Coronary artery (tissue), 2 donors: ENCODE results near the gene SEZ6.

Experiments
- DNase-seq: peaks from one replicate; pipeline ENCODE4 v3.0.0-alpha.2; 2017; ENCODE audit warnings: low spot score
- H3K27ac ChIP-seq, 2 donors: fragments of 200-600 bp; sonication (generic); one replicate each; pipeline ENCODE4 v1.5.1; 2016 to 2019
- H3K4me3 ChIP-seq: fragments of 200-600 bp; sonication (generic); 2 replicates; pipeline ENCODE4 v1.5.1; 2016; ENCODE audit warnings: mild to moderate bottlenecking, moderate library complexity
- TF ChIP-seq, protein P1 (sequence below): fragments of 200-600 bp; sonication (generic); IDR thresholded peaks from one replicate; pipeline ENCODE4 v1.5.1; 2019; ENCODE audit warnings: antibody characterized with exemption

SEZ6 gene

DNA sequence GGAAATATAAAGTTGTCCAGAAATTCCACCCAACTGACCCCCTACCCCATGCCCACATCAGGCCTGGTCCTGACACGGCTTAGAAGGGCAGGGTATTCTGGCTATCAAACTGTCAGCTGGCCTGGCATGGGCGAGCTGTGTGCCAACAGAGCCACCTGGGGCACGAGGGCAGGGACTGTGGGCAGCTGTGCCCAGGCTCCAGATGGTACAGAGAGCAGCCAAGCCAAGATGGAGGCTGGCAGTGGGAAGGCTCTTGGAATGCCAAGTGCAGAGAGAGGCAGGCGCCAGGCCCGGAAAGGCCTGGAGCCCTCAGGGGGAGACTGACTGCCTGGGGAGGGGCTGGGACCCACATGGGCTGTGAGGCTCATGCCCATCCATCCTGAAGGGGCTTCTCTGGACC lies 30.2 kb downstream of the SEZ6 start:
- DNase-seq = no peak
- Histone ChIP-seq H3K4me3 (no peak overlapping the region), H3K27ac (no peak overlapping the region)
- TF ChIP-seq, protein P1, sequence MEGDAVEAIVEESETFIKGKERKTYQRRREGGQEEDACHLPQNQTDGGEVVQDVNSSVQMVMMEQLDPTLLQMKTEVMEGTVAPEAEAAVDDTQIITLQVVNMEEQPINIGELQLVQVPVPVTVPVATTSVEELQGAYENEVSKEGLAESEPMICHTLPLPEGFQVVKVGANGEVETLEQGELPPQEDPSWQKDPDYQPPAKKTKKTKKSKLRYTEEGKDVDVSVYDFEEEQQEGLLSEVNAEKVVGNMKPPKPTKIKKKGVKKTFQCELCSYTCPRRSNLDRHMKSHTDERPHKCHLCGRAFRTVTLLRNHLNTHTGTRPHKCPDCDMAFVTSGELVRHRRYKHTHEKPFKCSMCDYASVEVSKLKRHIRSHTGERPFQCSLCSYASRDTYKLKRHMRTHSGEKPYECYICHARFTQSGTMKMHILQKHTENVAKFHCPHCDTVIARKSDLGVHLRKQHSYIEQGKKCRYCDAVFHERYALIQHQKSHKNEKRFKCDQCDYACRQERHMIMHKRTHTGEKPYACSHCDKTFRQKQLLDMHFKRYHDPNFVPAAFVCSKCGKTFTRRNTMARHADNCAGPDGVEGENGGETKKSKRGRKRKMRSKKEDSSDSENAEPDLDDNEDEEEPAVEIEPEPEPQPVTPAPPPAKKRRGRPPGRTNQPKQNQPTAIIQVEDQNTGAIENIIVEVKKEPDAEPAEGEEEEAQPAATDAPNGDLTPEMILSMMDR = no peak

DNA sequence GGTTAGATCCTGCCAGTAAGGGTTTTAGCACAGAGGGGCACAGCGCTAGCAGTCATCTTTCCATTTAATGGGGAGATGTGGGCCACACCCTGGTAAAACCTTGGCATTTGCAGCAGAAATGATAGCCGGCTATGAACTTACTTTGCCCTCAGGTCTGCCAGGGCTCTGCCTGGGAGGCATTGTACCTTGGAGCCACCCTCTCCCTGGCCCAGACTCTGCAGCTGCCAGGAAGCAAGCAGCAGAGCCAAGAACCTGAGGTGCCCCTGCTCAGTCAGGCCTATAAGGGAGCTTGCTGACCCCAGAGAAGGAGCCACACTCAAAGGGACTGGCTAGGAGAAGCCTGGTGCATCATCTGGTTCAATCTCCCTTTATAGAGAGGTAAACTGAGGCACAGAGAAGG lies 30.8 kb downstream of the SEZ6 start:
- Histone ChIP-seq H3K27ac (no peak overlapping the region), H3K4me3 (no peak overlapping the region)
- TF ChIP-seq, protein P1 = no peak
- DNase-seq = no peak

DNA sequence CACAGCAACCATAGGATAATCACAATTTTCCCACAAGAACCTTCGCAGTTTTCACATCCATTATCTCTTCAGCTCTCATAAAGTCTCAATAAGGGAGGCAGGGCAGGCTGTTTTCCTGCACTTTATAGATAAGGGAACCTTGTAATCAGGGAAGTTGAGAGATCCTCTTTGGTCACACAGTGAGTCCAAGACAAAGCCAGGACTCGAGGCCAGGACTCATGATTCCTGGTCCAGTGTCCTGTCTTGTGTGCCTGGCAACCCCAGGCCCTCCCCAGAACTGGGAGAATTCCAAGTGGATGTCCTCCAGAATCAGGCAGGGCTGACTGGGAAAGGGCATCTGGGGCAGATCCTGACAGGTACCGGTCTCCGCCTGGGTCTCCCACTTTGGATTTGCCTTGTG lies 31.4 kb downstream of the SEZ6 start:
- DNase-seq = no peak
- TF ChIP-seq, protein P1 = no peak
- no peak overlapping the region for H3K4me3 ChIP-seq
- H3K27ac ChIP-seq = no peak overlapping the region

DNA sequence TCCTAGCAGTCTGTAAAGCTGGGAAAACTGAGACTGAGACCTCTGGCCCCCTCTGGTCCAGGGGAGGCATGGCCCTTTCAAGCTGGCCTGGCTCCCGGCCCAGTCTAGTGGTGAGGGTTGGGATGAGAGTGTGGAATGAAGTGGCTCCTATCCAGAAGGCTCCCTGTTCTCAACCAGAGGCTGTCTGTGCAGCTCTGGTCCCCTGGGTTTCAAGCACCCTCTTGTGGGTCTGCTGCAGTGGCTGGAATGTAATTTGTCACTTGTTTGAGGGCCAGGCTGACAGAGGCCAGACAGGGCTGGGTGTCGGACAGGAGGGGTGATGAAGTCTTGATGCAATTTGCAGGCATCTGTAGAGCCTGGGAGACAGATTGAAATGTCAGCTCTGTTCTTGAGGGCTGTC lies 32.4 kb downstream of the SEZ6 start:
- DNase-seq = no peak
- no peak overlapping the region for H3K27ac ChIP-seq
- TF ChIP-seq, protein P1 = no peak
- H3K4me3 ChIP-seq = no peak overlapping the region

DNA sequence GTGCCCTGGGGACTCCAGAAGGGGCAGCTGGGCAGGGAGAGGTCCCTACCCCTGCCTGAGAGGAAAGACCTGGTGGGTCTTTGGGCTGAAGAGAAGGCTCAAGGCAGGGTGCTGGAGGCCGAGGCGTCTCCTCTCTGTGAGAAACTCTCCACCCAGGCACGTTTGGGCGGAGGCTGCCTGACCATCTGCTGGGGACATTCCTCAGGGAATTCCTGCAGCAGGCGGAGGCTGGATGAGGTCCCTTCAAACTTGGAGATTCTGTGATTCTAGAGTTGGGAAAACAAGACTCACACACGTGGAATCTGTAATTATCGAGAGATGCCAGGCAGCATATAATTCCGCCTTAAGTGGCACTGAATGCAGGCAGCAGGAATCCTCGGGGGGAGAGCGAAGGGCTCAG lies 33.4 kb downstream of the SEZ6 start:
- Histone ChIP-seq H3K4me3 (no peak overlapping the region), H3K27ac (no peak overlapping the region)
- TF ChIP-seq, protein P1 = no peak
- no peak for DNase-seq

DNA sequence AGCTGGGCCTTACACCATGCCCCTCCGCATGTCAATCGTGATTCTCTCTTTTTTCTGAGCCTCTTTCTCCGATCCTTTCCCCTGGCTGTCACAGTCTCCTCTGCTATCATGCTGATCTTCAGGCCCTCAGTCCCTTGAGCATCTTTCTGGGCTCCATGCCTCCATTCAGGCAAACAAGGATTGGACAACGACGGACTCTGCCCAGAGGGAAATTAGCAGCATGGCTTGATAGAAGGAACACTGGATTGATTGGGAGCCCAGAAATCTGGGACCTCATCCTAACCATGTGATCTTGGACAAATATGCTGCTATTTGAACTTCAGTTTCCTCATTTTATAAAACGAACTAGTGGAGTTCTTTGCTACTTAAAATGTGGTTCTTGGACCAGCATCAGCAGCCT lies 35.0 kb downstream of the SEZ6 start:
- TF ChIP-seq, protein P1 = no peak
- no peak for DNase-seq
- Histone ChIP-seq H3K4me3 (no peak overlapping the region), H3K27ac (no peak overlapping the region)

DNA sequence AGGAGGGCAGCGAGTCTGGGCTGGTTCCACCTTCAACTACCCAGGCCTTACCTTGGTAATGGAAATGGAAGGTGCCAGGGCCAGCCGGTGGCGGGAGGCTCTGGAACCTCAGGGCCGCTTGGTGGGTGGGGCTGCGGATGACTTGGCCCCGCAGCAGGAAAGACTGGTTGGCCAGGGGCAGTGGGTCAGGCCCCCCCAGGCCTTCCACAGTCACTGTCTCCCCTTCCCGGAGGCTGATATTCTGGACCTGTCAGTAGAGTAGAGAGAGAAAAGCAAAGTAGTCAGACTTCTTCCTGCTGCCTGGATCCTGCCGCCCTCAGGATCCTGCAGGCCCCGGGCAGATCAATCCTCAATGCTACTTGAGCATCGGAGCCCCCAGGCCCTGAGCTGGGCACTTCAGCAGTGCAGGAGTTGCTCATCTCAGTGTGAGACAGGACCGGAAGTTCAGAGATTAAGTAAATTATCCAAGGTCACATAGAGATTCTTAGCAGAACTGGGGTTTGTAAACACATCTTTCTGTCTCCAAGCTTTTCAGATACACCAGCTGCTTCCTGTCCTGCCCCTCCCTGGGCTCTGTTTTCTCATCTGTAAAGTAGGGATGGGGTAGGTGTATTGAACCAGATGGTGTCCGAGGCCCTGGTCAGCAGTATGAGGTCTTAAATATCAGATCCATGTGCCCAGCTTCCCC lies 36.0 kb downstream of the SEZ6 start:
- Histone ChIP-seq H3K4me3 (no peak overlapping the region), H3K27ac (no peak overlapping the region)
- TF ChIP-seq, protein P1 = no peak
- DNase-seq = no peak
